C4-2B (cell line): ENCODE data around the gene KANK4.

Source experiments
- CTCF ChIP-seq: fragments of 450-650 bp; conservative IDR thresholded peaks from 2 replicates; pipeline ENCODE4 v1.5.1; 2017; ENCODE audit warnings: mild to moderate bottlenecking
- ZFX ChIP-seq: fragments of 450-650 bp; IDR thresholded peaks from 2 replicates; pipeline ENCODE4 v1.6.1; 2017

- TF ChIP-seq CTCF, result no peak
- no peak for TF ChIP-seq ZFX
Observed at GRCh38 chr1:62271134-62271533, 48.1 kb downstream of the KANK4 start.
